Fibroblast of mammary gland (primary cell): ENCODE measurements around the gene KIAA0513.

Experiments
- DNase-seq: peaks from one replicate; pipeline ENCODE4 v3.0.0-alpha.2; 2010; ENCODE audit warnings: low read depth
- H3K4me3 ChIP-seq: 2 replicates; pipeline ENCODE4 v1.5.1; 2011; ENCODE audit warnings: low read depth, mild to moderate bottlenecking, low read length, moderate library complexity; ENCODE audit not compliant: control insufficient read depth
- TF ChIP-seq, protein P1 (sequence below): conservative IDR thresholded peaks from 2 replicates; pipeline ENCODE4 v1.5.1; 2011; ENCODE audit warnings: low read depth, low read length, inconsistent platforms; ENCODE audit not compliant: control insufficient read depth, insufficient read depth

KIAA0513 gene

GRCh38 chr16:85062845-85063244 is 35.2 kb downstream of the KIAA0513 start:
- TF ChIP-seq, protein P1, sequence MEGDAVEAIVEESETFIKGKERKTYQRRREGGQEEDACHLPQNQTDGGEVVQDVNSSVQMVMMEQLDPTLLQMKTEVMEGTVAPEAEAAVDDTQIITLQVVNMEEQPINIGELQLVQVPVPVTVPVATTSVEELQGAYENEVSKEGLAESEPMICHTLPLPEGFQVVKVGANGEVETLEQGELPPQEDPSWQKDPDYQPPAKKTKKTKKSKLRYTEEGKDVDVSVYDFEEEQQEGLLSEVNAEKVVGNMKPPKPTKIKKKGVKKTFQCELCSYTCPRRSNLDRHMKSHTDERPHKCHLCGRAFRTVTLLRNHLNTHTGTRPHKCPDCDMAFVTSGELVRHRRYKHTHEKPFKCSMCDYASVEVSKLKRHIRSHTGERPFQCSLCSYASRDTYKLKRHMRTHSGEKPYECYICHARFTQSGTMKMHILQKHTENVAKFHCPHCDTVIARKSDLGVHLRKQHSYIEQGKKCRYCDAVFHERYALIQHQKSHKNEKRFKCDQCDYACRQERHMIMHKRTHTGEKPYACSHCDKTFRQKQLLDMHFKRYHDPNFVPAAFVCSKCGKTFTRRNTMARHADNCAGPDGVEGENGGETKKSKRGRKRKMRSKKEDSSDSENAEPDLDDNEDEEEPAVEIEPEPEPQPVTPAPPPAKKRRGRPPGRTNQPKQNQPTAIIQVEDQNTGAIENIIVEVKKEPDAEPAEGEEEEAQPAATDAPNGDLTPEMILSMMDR, result no peak
- no peak overlapping the region for H3K4me3 ChIP-seq

DNA sequence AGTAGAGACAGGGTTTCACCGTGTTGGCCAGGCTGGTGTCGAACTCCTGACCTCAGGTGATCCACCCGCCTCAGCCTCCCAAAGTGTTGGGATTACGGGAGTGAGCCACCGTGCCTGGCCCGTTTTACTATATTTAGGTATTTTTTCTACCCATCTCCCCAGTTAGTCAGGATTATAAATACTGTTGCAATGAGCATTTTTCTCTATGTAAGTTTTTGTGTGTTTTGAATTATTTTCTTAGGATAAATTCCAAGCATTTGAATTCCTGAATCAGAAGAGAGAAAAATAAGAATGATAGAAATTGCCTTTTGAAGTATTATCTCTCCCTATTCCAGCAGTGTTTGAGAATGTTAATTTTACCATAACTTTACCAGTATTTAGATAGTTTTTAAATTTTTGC is 36.6 kb downstream of the KIAA0513 start:
- TF ChIP-seq, protein P1, result no peak
- no peak overlapping the region for H3K4me3 ChIP-seq
- DNase-seq, result no peak

More at GRCh38 chr16:85062845-85063244, 35.2 kb downstream of the KIAA0513 start:
- no peak for DNase-seq

GRCh38 chr16:85065099-85065498 is 37.5 kb downstream of the KIAA0513 start:
- DNase-seq, result no peak
- no peak overlapping the region for H3K4me3 ChIP-seq
- TF ChIP-seq, protein P1, result no peak

DNA sequence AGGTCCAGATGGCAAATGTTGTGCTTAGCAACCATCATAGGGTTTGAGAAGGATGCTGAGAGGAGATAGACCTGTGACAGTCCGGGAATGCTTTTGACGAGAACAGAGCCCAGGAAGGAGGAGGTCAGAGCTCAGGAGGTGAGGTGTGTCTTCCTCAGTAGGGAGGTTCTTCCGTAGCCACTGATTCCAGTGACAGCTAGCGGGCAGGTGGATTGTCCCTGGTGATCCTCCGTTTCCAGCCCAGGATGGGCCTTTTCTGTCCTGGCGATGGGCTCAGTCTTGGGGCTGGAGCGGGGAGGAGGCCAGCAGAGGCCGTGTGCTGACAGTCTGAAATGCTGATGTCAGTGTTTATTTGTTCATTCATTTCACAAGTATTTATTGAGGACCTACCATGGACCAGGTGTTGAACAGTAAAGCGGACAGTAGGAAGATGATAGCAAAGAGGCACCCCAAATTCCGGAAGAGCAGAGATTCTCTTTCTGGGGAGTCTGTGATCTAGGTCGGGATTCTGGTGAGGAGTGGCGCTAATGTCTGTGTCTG is 38.8 kb downstream of the KIAA0513 start:
- no peak for DNase-seq
- TF ChIP-seq, protein P1, result no peak
- no peak overlapping the region for H3K4me3 ChIP-seq

DNA sequence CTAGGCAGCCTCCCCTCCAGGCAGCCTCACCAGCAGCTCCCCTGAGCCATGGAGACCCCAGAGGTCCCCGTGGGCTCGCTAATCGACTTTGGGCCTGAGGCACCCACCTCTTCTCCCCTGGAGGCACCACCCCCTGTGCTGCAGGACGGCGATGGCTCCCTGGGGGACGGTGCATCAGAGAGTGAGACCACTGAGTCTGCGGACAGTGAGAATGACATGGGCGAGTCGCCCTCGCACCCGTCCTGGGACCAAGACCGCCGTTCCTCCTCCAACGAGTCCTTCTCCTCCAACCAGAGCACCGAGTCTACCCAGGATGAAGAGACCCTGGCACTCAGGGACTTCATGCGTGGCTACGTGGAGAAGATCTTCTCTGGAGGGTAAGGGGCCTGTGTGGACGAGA is 39.4 kb downstream of the KIAA0513 start:
- no peak for DNase-seq
- TF ChIP-seq, protein P1, result no peak
- no peak overlapping the region for H3K4me3 ChIP-seq

- TF ChIP-seq, protein P1, result no peak
- no peak overlapping the region for H3K4me3 ChIP-seq
- no peak for DNase-seq
Observed at GRCh38 chr16:85067426-85067825, 39.8 kb downstream of the KIAA0513 start.

- DNase-seq, result no peak
- no peak overlapping the region for H3K4me3 ChIP-seq
- TF ChIP-seq, protein P1, result no peak
Observed at GRCh38 chr16:85068746-85069145, 41.2 kb downstream of the KIAA0513 start.
